Measurements from ENCODE around the gene PID1.

PID1 gene

DNA sequence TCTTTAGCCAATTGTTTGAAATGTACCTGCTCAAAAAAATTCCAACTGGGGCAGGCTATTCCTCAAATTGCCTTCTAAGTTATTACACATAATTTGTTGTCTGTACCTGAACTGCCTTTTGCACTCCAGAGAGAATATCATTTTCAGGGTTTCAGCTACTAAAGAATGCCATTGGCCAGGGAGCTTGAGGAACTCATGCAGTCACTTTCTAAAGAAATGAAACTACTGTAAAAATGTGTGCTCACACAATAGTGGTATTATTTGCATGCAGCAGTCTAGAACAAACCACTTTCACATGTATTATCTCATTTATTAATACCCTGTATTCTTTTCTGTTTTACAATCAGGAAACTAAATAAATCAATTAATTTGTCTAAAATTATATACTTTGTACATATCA is 152.2 kb downstream of the PID1 start:
- no peak overlapping the region for H3K4me3 ChIP-seq (ENCODE audit: low read depth, low read length)
- TF ChIP-seq, protein P1, sequence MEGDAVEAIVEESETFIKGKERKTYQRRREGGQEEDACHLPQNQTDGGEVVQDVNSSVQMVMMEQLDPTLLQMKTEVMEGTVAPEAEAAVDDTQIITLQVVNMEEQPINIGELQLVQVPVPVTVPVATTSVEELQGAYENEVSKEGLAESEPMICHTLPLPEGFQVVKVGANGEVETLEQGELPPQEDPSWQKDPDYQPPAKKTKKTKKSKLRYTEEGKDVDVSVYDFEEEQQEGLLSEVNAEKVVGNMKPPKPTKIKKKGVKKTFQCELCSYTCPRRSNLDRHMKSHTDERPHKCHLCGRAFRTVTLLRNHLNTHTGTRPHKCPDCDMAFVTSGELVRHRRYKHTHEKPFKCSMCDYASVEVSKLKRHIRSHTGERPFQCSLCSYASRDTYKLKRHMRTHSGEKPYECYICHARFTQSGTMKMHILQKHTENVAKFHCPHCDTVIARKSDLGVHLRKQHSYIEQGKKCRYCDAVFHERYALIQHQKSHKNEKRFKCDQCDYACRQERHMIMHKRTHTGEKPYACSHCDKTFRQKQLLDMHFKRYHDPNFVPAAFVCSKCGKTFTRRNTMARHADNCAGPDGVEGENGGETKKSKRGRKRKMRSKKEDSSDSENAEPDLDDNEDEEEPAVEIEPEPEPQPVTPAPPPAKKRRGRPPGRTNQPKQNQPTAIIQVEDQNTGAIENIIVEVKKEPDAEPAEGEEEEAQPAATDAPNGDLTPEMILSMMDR (IDR thresholded peaks at IDR 0.05; ENCODE audit: control insufficient read depth, extremely low read depth, insufficient read depth): no peak
- DNase-seq (ENCODE audit: low read depth): no peak

DNA sequence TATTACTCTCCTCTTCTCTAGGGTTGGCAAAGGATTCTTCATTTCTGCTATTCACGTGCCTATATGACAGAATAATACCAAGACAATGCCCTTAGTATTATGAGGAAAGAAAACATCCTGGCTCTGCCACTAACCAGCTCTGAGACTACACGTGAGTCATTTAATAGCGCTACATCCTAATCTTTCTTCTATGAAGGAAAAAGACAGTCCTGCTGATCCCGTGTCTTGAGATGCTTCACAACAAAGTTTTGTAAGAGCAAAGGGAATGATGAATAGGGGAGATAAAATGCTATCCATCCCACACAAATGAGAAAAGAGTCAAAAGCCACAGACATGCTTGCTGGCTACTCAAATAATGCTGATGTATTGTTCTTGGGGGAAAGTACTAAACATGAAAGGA is 152.8 kb downstream of the PID1 start:
- no peak for DNase-seq (ENCODE audit: low read depth)
- TF ChIP-seq, protein P1 (IDR thresholded peaks at IDR 0.05; ENCODE audit: control insufficient read depth, extremely low read depth, insufficient read depth): no peak
- H3K4me3 ChIP-seq (ENCODE audit: low read depth, low read length): no peak overlapping the region

DNA sequence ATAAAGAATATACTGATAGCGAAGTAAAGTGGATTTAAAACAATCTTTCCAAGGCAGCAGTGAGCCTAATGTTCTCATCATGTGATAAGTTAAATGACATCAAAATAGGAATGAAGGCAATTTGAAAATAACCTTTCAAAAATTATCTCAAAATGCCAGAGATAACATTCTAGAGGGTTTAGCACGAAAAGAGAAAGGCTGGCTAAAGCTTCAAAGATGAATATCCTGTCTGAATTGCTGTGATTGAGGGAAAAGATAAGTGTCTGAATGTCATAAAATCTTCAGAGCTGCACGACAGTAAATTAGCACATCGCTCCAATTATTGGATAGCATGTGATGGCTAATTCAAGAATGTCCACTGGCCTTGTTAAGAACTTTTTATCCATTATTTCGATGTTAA is 159.3 kb downstream of the PID1 start:
- no peak overlapping the region for H3K4me3 ChIP-seq (ENCODE audit: low read depth, low read length)
- DNase-seq (ENCODE audit: low read depth): no peak
- TF ChIP-seq, protein P1 (IDR thresholded peaks at IDR 0.05; ENCODE audit: control insufficient read depth, extremely low read depth, insufficient read depth): no peak

DNA sequence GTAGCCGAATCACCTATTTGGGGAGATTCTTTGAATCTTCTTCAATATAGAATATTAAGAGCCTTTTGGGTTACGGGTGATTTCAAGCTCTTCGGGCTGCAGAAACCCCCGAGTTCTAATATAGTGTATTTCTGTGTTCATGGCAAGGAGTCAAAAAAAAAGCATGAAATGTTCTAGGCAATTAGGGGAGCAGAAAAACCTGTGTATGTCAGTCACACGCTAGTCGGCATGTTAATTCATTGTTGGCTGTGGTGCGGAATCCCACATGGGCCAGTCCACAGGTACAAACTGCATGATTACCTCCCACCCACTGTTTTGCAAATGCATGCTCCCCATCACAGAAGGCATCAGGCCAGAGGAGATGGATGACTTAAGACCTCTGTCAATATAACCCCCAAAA is 161.9 kb downstream of the PID1 start:
- DNase-seq (ENCODE audit: low read depth): no peak
- TF ChIP-seq, protein P1 (IDR thresholded peaks at IDR 0.05; ENCODE audit: control insufficient read depth, extremely low read depth, insufficient read depth): no peak
- H3K4me3 ChIP-seq (ENCODE audit: low read depth, low read length): no peak overlapping the region

DNA sequence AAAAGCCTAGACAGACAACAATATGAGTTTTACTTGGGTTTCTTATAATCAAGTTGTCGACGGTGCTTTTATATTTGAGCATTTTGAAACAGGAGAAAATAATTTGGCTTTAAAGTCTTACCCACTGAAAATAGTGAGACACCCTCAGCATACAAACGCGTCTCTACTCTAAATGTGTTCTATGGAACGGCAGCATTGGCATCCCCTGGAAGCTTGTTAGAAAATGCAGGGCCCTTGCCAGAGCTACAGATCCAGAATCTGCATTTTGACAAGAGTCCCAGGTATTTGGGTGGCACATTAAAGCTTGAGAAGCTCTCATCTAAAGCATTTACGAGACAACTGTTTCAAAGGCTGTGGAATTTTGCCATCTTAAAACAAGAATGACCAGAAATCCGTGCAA is 163.5 kb downstream of the PID1 start:
- no peak for DNase-seq (ENCODE audit: low read depth)
- H3K4me3 ChIP-seq (ENCODE audit: low read depth, low read length): no peak overlapping the region
- TF ChIP-seq, protein P1 (IDR thresholded peaks at IDR 0.05; ENCODE audit: control insufficient read depth, extremely low read depth, insufficient read depth): no peak

DNA sequence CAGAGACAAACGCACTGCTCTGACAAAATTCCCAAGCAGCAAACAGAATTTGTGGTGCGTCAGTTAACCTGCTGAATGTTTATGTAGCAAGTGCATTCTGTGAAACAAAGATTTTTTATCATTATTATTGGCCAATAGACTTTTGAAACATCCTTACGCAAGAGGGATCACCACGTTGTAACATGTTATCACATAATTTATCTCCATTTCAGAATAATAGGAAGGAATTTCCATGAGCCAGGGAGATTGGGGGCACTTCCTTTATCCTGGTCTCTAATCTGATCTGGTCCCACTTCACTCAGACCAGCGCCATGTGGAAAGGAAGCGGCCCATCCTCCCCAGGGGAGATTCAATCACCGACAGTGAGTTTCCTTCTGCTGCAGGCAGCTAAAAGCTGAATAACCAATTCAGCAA is 166.1 kb downstream of the PID1 start:
- no peak for DNase-seq (ENCODE audit: low read depth)

DNA sequence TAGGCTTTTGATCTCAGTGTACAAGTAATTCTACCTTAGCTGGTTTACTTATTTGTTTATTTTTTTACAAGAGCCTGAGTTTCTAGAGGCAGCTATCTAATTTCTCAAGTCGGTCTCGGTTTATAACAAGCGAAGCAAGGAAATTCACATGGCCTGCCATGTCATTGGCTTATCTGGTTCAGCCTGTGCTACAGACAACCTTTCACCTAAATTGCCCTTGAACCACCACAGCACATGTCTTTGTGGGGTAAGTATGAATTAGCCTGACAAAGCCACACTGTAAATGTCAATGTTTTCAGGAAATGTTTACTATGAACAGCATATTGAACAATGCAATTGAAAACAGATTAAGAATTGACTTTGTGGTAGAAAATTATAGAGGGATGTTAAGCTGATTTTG is 167.1 kb downstream of the PID1 start:
- H3K4me3 ChIP-seq (ENCODE audit: low read depth, low read length): no peak overlapping the region
- no peak for DNase-seq (ENCODE audit: low read depth)
- TF ChIP-seq, protein P1 (IDR thresholded peaks at IDR 0.05; ENCODE audit: control insufficient read depth, extremely low read depth, insufficient read depth): no peak

More for the DNA sequence above, 166.1 kb downstream of the PID1 start:
- TF ChIP-seq, protein P1 (IDR thresholded peaks at IDR 0.05; ENCODE audit: control insufficient read depth, extremely low read depth, insufficient read depth): no peak
- no peak overlapping the region for H3K4me3 ChIP-seq (ENCODE audit: low read depth, low read length)

All from LNCaP clone FGC (cell line).